ENCODE results near the gene ARHGEF2.
A peak's percentile ranks its signal among the peaks of the same experiment; 100 is the strongest.

The ARHGEF2 gene

DNA sequence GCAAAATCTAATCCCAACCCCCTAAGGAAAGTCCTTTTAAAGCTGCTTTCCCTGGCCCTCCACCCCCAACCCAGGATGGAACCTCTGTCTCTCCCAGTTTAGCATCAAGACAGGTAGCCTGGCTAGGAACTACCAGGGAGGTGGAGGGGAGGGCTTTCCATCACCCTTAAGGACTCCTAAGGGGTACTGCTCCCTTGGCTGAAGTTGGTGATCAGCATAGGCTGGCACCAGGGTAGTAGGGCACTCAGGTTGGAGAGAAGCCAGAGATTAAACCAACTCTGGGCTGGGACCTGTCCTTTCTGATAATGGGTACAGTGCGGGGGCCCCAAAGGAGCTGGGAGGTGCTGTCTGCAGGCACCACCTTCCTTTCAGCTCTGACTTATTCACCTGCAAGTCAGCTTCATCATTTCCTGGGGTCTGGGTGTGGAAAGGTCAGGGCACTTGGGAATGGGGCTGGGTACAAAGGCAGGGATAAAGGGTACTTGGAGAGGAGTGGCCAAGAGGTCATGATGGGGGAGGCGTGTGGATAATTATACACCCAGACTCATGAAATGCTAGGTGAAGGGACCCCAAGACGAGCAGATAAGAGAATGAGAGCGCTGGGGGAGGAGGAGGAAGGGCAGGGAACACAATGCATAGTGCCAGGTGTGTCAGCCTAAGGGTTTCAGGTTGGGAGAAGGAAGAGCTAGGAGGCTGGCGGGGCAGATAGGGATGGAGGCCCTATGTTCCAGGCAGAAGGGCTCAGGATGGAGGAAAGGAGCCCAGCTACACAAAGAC, 1.2 kb downstream of the ARHGEF2 start:
- Histone ChIP-seq H4K20me1 (peaks cover 46 to 58% (median 54%) of the 10 kb centered on the region in 11 experiments), H3K4me3 (peak overlapping the region; percentile 88 to 96 (median 94)), H3K9me3 (replicated peaks in 1 of 11) (no peaks in the 10 kb centered on the region), H3K9ac (peak overlapping the region; percentile 95 to 100 (median 98)), H3K4me1 (peaks cover 63 to 74% (median 71%) of the 10 kb centered on the region in 10 experiments), H3K4me2 (peak overlapping the region; percentile 92 to 100 (median 100)), H3K27ac (peak overlapping the region; percentile 93 to 100 (median 98)), H3K27me3 (no peaks in the 10 kb centered on the region), H3K36me3 (peaks cover 15 to 33% (median 25%) of the 10 kb centered on the region in 11 experiments; a peak in 20 of 22 replicates)
- TF ChIP-seq Cebpa-rat (IDR thresholded peaks at IDR 0.05) = no peak

DNA sequence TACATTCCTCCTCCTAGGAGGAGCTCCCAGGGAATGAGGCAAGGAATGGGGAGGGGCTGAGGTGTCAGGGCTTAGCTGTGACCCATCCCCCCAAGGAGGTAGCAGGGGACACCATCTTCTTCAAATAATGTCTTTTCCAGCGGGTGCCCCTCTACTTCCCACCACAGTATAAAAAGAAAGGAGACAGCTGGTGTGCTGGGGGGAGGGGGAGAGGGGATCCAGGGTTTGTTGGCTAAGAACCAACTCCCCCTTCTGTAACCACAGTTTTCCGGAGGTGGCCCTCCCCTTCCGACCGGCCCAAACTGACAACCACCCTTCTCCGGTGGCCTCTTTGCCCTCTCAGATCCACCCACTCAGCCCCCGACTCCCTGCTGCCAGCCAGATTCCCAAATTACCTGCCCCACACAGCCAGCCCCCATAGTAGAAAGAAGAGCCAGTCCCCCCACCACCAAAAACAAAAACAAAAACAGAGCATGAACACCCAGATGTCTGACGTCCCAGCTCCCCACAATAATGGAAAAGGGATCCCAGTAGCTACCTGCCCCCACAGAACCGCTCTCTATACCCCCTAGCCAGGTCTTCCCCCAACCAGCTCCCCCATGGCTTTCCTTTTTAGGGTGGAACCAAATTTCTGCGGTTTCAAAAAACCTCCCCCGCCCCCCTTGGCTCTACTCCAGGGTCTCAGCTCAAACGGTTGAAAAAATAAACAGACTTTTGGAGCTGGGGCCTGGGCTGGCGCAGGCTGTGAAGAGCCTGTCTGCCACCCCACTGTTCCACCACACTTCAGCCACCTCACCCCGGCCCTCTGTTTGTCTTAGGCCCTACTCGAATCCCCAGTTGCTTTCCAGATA, 2.1 kb downstream of the ARHGEF2 start:
- Histone ChIP-seq H3K4me1 (peaks cover 63 to 74% (median 71%) of the 10 kb centered on the region in 10 experiments), H3K9ac (peak overlapping the region; percentile 95 to 100 (median 98)), H3K36me3 (peaks cover 16 to 38% (median 28%) of the 10 kb centered on the region in 11 experiments; a peak in 20 of 22 replicates), H3K4me2 (peak overlapping the region; percentile 92 to 100 (median 100)), H4K20me1 (peaks cover 55 to 66% (median 62%) of the 10 kb centered on the region in 11 experiments), H3K27me3 (no peaks in the 10 kb centered on the region), H3K9me3 (replicated peaks in 1 of 11) (no peaks in the 10 kb centered on the region), H3K27ac (peak overlapping the region; percentile 93 to 100 (median 98)), H3K4me3 (peak overlapping the region; percentile 88 to 96 (median 94))
- TF ChIP-seq Cebpa-rat (IDR thresholded peaks at IDR 0.05) = no peak

DNA sequence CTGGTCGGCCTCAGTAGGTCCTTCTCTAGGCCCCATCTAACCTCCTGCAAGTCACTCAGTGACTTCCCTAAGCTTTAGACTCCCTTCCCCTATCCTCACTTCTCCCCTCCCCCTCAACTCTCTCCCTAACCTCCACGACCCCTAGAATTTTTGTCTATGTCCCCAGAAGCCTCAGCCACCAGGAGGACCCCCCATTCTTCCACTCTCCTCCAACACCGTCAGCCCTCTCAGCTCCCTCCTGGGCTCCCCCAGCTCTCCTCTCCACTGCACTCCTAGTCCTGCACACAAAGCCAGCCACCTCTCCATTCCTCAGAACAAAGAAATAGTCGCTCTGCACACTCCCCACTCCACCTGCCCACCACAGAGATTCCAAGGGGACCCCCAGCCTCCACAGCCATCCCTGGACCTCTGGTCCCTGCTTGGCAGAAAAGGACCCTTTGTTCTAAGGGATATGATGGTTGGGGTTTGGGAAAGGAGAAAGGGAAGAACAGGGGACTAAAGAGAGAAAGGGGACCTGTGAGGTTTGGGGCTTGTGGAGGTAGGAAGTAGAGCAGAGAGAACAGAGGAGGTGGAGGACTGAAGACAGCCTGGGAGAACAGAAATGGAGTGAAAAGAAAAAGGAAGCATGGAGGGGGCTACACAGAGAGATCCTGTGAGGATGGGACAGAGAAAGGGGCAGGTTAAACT, 2.8 kb downstream of the ARHGEF2 start:
- H3K9ac ChIP-seq = peak overlapping the region; percentile 95 to 100 (median 98)
- H3K36me3 ChIP-seq = peaks cover 16 to 38% (median 28%) of the 10 kb centered on the region in 11 experiments; a peak in 20 of 22 replicates
- no peak for TF ChIP-seq Cebpa-rat (IDR thresholded peaks at IDR 0.05)
- no peaks in the 10 kb centered on the region for H3K9me3 ChIP-seq (replicated peaks in 1 of 11)
- H3K4me1 ChIP-seq = peaks cover 63 to 74% (median 71%) of the 10 kb centered on the region in 10 experiments
- H3K27me3 ChIP-seq = no peaks in the 10 kb centered on the region
- peak overlapping the region; percentile 88 to 96 (median 94) for H3K4me3 ChIP-seq
- H3K4me2 ChIP-seq = peak overlapping the region; percentile 92 to 100 (median 100)
- H4K20me1 ChIP-seq = peaks cover 62 to 74% (median 68%) of the 10 kb centered on the region in 11 experiments
- H3K27ac ChIP-seq = peak overlapping the region; percentile 93 to 100 (median 98)

DNA sequence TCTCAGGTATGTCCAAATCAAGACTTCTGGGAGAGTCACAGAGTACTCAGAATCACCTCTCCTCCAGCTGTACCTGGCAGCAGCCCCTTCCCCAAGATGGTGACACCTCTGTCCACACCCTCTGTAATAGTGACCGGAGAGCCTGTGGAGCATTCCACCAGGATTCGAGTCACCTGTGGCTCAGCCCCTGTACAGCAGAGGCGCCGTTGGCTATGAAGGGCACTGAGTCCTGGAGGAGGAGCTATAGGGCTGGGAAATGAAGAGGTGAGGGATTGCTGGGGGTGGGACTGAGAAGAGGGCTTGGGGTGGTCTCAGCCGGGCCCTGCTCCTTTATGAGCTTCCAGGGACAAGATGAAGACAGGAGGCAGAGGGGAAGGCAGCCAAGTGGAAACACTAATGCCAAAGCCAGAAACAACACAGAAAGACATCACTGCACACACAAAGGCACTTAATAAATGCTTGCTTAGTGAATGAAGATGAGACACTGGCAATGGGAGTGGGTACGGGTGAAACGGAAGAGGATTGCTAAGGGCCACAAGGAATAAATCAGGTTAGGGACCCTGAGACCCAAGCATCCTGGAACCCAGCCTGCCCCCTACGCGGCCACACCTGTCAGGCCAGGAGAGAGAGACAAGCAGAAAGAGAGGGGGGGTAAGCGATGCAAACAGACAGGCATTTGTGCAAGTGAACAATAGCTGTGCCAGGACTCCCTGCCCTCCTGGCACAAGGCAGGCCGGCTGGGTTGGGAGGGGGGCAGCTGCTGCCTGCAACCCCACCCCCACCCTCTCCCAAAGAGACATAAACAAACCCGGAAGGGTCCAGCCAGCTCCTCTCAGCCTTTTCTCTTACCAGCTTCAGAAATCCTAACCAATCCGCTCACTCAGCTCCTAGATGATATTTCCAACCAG, 3.9 kb downstream of the ARHGEF2 start:
- TF ChIP-seq Cebpa-rat (IDR thresholded peaks at IDR 0.05) = no peak
- Histone ChIP-seq H3K9ac (peak overlapping the region; percentile 95 to 100 (median 98)), H3K4me1 (peaks cover 62 to 74% (median 71%) of the 10 kb centered on the region in 10 experiments), H3K27me3 (no peaks in the 10 kb centered on the region), H3K4me3 (peak overlapping the region; percentile 88 to 96 (median 94)), H4K20me1 (peaks cover 72 to 84% (median 77%) of the 10 kb centered on the region in 11 experiments), H3K36me3 (peaks cover 23 to 47% (median 36%) of the 10 kb centered on the region in 11 experiments), H3K4me2 (peak overlapping the region; percentile 92 to 100 (median 100)), H3K9me3 (replicated peaks in 1 of 11) (no peaks in the 10 kb centered on the region), H3K27ac (peak overlapping the region; percentile 93 to 100 (median 98); a peak in 20 of 22 replicates)

DNA sequence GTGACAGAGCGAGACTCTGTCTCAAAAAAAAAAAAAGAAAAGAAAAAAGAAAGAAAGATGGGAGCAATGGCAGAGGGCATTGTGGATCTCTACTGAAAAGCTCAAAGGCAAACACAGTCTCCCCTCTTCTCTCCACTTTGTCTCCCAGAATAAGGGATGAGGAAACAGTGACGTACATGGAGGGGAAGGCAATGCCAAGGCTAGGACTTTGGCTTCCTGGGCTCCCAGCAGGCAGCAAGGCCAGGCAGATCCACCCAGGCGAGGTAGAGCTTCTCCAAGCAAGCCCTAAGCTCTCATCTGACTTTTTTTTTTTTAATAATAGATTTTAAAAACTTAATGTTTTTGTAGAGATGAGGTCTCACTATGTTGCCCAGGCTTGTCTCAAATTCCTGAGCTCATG, 4.6 kb downstream of the ARHGEF2 start:
- H4K20me1 ChIP-seq = peaks cover 79 to 91% (median 84%) of the 10 kb centered on the region in 11 experiments
- peak overlapping the region; percentile 88 to 96 (median 94); a peak in 19 of 20 replicates for H3K4me3 ChIP-seq
- H3K27me3 ChIP-seq = no peaks in the 10 kb centered on the region
- peak overlapping the region; percentile 93 to 100 (median 98); a peak in 19 of 22 replicates for H3K27ac ChIP-seq
- H3K9ac ChIP-seq = peak overlapping the region; percentile 95 to 100 (median 98); a peak in 20 of 22 replicates
- peaks cover 66 to 74% (median 71%) of the 10 kb centered on the region in 10 experiments for H3K4me1 ChIP-seq
- peak overlapping the region; percentile 92 to 100 (median 100) for H3K4me2 ChIP-seq
- H3K36me3 ChIP-seq = peaks cover 31 to 55% (median 44%) of the 10 kb centered on the region in 11 experiments
- TF ChIP-seq Cebpa-rat (IDR thresholded peaks at IDR 0.05) = no peak
- no peaks in the 10 kb centered on the region for H3K9me3 ChIP-seq (replicated peaks in 1 of 11)

DNA sequence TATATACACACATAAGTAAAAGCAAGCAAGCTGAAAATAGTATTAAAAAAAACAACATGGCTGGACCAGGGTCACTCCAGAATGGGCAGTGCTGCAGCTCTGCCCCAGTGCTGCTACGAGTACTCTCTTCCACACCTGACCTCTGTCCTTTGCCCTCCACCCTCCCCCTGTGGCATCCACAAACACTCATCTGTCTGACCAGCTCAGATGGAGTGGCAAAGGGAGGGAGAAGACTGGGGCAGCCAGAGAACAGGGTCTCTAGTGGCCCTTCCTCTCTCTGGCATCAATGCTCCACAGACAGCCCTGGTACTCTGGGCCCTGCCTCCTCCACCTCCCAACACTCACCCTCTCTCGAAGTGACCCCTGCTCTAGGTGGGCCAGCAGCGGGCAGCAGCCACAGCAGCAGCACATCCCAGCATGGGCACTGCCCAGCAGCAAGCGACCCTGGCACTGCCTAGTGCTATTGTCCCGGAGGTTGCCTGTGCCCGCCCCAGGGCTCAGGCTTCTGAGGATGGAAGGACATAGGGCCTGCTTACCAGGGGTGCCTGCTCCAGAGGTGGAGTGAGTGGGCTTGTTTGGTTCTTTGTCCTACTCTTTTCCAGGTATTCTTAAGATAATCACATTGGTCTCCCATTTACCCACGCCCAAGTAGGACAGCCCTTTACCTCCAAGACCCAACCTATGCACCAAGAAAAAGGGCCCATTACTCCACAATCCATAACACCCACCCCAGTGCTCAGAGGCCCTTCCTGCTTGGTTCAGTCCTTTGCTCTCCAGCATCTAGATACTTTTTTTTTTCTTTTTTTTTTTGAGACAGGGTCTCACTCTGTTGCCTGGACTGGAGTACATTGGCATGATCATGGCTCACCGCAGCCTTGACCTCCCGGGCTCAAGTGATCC, 6.2 kb downstream of the ARHGEF2 start:
- Histone ChIP-seq H3K4me2 (peak overlapping the region; percentile 92 to 100 (median 100)), H3K27ac (peak overlapping the region; percentile 49 to 100 (median 87); a peak in 21 of 22 replicates), H3K9ac (peak overlapping the region; percentile 63 to 99 (median 76); a peak in 21 of 22 replicates), H3K27me3 (no peaks in the 10 kb centered on the region), H3K36me3 (peaks cover 46 to 70% (median 59%) of the 10 kb centered on the region in 11 experiments), H3K4me3 (peak overlapping the region in 9 of 10 experiments; percentile 2 to 64 (median 39); a peak in 13 of 20 replicates), H4K20me1 (peaks cover 81 to 100% (median 94%) of the 10 kb centered on the region in 11 experiments), H3K9me3 (replicated peaks in 1 of 11) (no peaks in the 10 kb centered on the region), H3K4me1 (peaks cover 81 to 89% (median 87%) of the 10 kb centered on the region in 10 experiments)
- no peak for TF ChIP-seq Cebpa-rat (IDR thresholded peaks at IDR 0.05)
